A549 (cell line): ENCODE data around the gene MRPL28. TPM values are rescaled to one million over a fixed set of nuclear protein-coding genes. Genes with fewer than 3 reads are reported as not detected.

ENCODE experiments used
- ATAC-seq, 2 experiments: fragments of 200-7000 bp in 1 of 2; fragments of >200 bp in 1 of 2; cut with Nextera tagmentation in 1 of 2; cut with Tn5 transposase in 1 of 2; 3 replicates each; pipeline versions ENCODE4 v1.8.0 to v1.9.1; 2018 to 2020; ENCODE audit warnings: mild to moderate bottlenecking in 1 of 2, moderate library complexity in 1 of 2
- CTCF ChIA-PET: fragments of 300-600 bp; sonication (Branson Sonifier 250); formaldehyde crosslinking; extraction: SDS; loops from one replicate; lab custom pipeline; 2021; ENCODE audit warnings: antibody characterized with exemption, inconsistent platforms; lab: Yijun Ruan, JAX
- POLR2A ChIA-PET: fragments of 350-600 bp; formaldehyde crosslinking; extraction: SDS; loops from one replicate; lab custom pipeline; 2021; ENCODE audit warnings: antibody characterized with exemption, inconsistent platforms; lab: Yijun Ruan, JAX
- DNase-seq, 2 experiments: peaks; one replicate each; pipeline versions ENCODE4 v3.0.0 to v3.0.0-alpha.2; 2011 to 2016; ENCODE audit warnings: low read depth in 1 of 2, low spot score in 1 of 2
- FAIRE-seq: peaks from 2 replicates; lab custom pipeline; 2011; peaks lifted over from hg19 to GRCh38; lab: Jason Lieb, UNC
- H3K27ac ChIP-seq, 2 experiments: fragments of >200 bp; sonication (Bioruptor Twin); formaldehyde crosslinking; 3 replicates each; pipeline ENCODE4 v1.5.1; 2016 to 2017
- H3K4me1 ChIP-seq: fragments of >200 bp; sonication (Bioruptor Twin); formaldehyde crosslinking; 3 replicates; pipeline ENCODE4 v1.6.1; 2016
- H3K4me2 ChIP-seq: fragments of >200 bp; sonication (Bioruptor Twin); formaldehyde crosslinking; 3 replicates; pipeline ENCODE4 v1.6.1; 2016
- H3K4me3 ChIP-seq: fragments of >200 bp; sonication (Bioruptor Twin); formaldehyde crosslinking; 3 replicates; pipeline ENCODE4 v1.5.1; 2016
- H3K9me3 ChIP-seq: fragments of >200 bp; sonication (Bioruptor Twin); formaldehyde crosslinking; 3 replicates; pipeline ENCODE4 v1.6.1; 2016
- ESRRA ChIP-seq: fragments of 150-350 bp; IDR thresholded peaks from 2 replicates; pipeline ENCODE4 v1.6.1; 2014; ENCODE audit warnings: mild to moderate bottlenecking, low read length, borderline replicate concordance
- HEYL ChIP-seq: fragments of 250-450 bp; sonication (Bioruptor Pico); IDR thresholded peaks from 2 replicates; pipeline ENCODE4 v1.8.0; 2021; ENCODE audit warnings: mild to moderate bottlenecking, moderate library complexity
- NR3C1 ChIP-seq: fragments of >200 bp; sonication (Bioruptor Twin); formaldehyde crosslinking; IDR thresholded peaks from 3 replicates; pipeline ENCODE4 v1.6.1; 2017
- WGBS: methylation state at CpG from one replicate; pipeline ENCODE4 v1.1.6; 2017; ENCODE audit errors: missing lambda C conversion rate; 5-methylcytosine and 5-hydroxymethylcytosine counted together
- polyA plus RNA-seq, 4 experiments: library from polyadenylated mRNA; depleted of rRNA in 3 of 4; stranded (reverse); fragments of >200 nt; fragmentation: RNase III in 1 of 4; extraction: RNeasy Plus Mini Kit Qiagen cat#74134 plus additional on column Dnase treatment in 1 of 4; gene quantifications; 2 replicates in 3 of 4; 3 replicates in 1 of 4; pipeline ENCODE4 v1.2.3, GENCODE V29; 2011 to 2017
- TF ChIP-seq, protein P1 (sequence below): fragments of 200-600 bp; sonication (generic); IDR thresholded peaks from 2 replicates; pipeline ENCODE4 v1.6.1; 2016; ENCODE audit warnings: antibody characterized with exemption, mild to moderate bottlenecking, moderate library complexity
- TF ChIP-seq, protein P2 (sequence below): fragments of 250-450 bp; sonication (Bioruptor Pico); IDR thresholded peaks from 2 replicates; pipeline ENCODE4 v1.5.0; 2021; ENCODE audit warnings: mild to moderate bottlenecking, moderate library complexity, borderline replicate concordance
- TF ChIP-seq, protein P3 (sequence below): fragments of 450-650 bp; IDR thresholded peaks from 2 replicates; pipeline ENCODE4 v1.6.1; 2014; ENCODE audit warnings: antibody characterized with exemption
- TF ChIP-seq, protein P4 (sequence below): IDR thresholded peaks from 2 replicates; pipeline ENCODE4 v1.6.1; 2012
- TF ChIP-seq, protein P5 (sequence below): fragments of >200 bp; sonication (Bioruptor Twin); formaldehyde crosslinking; IDR thresholded peaks from 3 replicates; pipeline ENCODE4 v1.6.1; 2016
- TF ChIP-seq, protein P6 (sequence below): IDR thresholded peaks from 2 replicates; pipeline ENCODE4 v1.6.1; 2012

Gene MRPL28
- polyA plus RNA-seq, 2 of the 4 experiments (the other 2 are of a cell fraction), result 130 to 139 TPM

DNA sequence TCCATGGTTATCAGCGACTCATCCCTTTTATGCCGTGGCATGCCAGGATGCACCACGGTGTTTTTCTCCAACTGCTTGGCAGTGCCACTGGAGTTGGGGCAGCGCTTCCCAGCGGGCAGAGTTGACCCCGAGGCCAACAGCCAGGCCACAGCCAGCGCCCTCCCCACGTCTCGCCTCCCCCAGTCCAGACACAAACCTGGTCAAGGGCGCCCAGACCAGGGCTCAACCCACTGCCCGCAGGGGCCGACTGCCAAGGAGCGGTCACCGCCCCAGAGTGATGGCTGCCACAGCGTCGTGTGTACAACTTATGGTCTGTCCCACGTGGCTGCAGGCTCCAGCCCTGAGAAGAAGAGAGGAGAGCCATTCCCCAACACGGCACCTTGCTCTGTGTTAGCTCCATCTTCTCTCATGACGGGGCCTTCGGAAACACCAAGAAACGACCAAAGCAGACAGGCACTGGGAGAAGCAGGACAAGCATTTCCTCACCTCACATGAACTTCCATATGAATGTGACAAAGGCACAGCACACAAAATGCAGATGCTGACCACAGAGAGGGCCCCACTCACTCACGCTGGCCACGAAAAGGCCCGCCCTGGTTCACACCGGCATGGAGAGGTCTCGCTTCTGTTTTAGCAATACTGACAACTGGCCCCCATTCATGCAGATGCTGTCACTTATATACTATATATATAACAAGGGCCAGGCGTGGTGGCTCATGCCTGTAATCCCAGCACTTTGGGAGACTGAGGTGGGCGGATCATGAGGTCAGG, 44.8 kb downstream of the MRPL28 start:
- Histone ChIP-seq H3K4me3 (no peak overlapping the region), H3K9me3 (no peaks in the 10 kb centered on the region), H3K4me1 (peaks cover 31% of the 10 kb centered on the region), H3K27ac (peak overlapping the region; percentile 11 to 64; a peak in 4 of 6 replicates), H3K4me2 (no peak overlapping the region)
- FAIRE-seq (no peak), DNase-seq (no peak), ATAC-seq (no peak)
- WGBS, result 92% methylated on average over 28 of the region's 28 CpGs
- POLR2A ChIA-PET, result no interaction called here
- TF ChIP-seq, protein P1, sequence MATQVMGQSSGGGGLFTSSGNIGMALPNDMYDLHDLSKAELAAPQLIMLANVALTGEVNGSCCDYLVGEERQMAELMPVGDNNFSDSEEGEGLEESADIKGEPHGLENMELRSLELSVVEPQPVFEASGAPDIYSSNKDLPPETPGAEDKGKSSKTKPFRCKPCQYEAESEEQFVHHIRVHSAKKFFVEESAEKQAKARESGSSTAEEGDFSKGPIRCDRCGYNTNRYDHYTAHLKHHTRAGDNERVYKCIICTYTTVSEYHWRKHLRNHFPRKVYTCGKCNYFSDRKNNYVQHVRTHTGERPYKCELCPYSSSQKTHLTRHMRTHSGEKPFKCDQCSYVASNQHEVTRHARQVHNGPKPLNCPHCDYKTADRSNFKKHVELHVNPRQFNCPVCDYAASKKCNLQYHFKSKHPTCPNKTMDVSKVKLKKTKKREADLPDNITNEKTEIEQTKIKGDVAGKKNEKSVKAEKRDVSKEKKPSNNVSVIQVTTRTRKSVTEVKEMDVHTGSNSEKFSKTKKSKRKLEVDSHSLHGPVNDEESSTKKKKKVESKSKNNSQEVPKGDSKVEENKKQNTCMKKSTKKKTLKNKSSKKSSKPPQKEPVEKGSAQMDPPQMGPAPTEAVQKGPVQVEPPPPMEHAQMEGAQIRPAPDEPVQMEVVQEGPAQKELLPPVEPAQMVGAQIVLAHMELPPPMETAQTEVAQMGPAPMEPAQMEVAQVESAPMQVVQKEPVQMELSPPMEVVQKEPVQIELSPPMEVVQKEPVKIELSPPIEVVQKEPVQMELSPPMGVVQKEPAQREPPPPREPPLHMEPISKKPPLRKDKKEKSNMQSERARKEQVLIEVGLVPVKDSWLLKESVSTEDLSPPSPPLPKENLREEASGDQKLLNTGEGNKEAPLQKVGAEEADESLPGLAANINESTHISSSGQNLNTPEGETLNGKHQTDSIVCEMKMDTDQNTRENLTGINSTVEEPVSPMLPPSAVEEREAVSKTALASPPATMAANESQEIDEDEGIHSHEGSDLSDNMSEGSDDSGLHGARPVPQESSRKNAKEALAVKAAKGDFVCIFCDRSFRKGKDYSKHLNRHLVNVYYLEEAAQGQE, result no peak
- TF ChIP-seq, protein P2, sequence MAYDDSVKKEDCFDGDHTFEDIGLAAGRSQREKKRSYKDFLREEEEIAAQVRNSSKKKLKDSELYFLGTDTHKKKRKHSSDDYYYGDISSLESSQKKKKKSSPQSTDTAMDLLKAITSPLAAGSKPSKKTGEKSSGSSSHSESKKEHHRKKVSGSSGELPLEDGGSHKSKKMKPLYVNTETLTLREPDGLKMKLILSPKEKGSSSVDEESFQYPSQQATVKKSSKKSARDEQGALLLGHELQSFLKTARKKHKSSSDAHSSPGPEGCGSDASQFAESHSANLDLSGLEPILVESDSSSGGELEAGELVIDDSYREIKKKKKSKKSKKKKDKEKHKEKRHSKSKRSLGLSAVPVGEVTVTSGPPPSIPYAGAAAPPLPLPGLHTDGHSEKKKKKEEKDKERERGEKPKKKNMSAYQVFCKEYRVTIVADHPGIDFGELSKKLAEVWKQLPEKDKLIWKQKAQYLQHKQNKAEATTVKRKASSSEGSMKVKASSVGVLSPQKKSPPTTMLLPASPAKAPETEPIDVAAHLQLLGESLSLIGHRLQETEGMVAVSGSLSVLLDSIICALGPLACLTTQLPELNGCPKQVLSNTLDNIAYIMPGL, result no peak
- TF ChIP-seq, protein P3, sequence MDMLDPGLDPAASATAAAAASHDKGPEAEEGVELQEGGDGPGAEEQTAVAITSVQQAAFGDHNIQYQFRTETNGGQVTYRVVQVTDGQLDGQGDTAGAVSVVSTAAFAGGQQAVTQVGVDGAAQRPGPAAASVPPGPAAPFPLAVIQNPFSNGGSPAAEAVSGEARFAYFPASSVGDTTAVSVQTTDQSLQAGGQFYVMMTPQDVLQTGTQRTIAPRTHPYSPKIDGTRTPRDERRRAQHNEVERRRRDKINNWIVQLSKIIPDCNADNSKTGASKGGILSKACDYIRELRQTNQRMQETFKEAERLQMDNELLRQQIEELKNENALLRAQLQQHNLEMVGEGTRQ, result no peak
- TF ChIP-seq, protein P4, sequence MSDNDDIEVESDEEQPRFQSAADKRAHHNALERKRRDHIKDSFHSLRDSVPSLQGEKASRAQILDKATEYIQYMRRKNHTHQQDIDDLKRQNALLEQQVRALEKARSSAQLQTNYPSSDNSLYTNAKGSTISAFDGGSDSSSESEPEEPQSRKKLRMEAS, result no peak
- TF ChIP-seq, protein P5, sequence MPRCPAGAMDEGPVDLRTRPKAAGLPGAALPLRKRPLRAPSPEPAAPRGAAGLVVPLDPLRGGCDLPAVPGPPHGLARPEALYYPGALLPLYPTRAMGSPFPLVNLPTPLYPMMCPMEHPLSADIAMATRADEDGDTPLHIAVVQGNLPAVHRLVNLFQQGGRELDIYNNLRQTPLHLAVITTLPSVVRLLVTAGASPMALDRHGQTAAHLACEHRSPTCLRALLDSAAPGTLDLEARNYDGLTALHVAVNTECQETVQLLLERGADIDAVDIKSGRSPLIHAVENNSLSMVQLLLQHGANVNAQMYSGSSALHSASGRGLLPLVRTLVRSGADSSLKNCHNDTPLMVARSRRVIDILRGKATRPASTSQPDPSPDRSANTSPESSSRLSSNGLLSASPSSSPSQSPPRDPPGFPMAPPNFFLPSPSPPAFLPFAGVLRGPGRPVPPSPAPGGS, result no peak
- TF ChIP-seq HEYL (CRISPR knock-in tag), result no peak
- CTCF ChIA-PET, result interaction anchor here (0.6 to 1.1 kb wide), 2 partner anchors 9 to 141 kb away, joined by 3 to 4 read pairs; no protein-coding TSS in a partner anchor

DNA sequence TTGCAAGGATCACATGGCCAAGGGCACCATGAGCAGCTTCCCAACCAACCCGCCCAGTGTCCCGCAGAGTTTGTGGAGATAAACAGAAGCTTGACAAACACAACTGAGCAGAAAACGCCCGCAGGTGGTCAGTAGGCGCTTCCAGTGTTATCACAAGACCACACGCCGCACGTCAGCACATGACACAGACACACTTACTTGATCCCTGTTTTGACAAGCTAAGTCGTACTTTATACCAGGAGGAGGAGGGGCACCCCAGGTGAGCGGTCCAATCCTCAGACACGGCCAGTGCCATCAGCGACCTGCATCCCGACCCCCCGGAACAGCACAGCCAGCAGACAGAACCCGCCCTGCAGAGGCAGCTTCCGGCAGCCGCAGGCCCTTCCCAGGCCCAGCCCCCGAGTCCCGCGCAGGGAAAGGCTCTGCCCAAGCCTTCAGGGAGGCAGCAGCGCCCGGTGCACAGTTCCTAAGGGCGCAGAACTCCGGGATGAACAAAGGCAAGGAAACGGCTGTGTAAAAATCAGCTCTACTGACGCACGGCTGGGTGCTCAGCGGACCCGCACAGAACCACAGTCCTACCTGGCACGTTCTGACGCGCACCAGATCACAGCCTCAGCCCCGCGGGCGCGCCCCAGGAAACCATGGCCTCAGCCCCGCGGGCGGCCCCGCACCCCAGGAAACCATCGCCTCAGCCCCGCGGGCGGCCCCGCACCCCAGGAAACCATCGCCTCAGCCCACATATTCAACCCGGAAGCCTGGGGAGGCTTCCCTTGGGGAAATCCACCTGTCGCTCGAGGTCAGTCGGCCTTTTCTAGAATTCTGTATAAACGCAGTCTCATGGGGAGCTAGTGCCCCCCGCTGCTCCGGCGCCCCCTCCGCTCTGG, 45.6 kb downstream of the MRPL28 start:
- FAIRE-seq, result no peak

More for the DNA sequence above, 45.6 kb downstream of the MRPL28 start:
- peak overlapping the region in 1 of 2 experiments; percentile 64; a peak in 2 of 6 replicates for H3K27ac ChIP-seq
- peaks cover 31% of the 10 kb centered on the region for H3K4me1 ChIP-seq
- ATAC-seq (no peak), DNase-seq (no peak)
- H3K4me2 ChIP-seq, result no peak overlapping the region
- H3K4me3 ChIP-seq, result no peak overlapping the region
- 93% methylated on average over 50 of the region's 55 CpGs for WGBS
- no peaks in the 10 kb centered on the region for H3K9me3 ChIP-seq
- POLR2A ChIA-PET, result no interaction called here
- CTCF ChIA-PET, result interaction anchor here (1.0 kb wide), 1 partner anchor 38 kb away, joined by 3 read pairs; no protein-coding TSS in a partner anchor
- TF ChIP-seq, protein P4, result no peak
- no peak for TF ChIP-seq ESRRA
- no peak for TF ChIP-seq NR3C1
- TF ChIP-seq, protein P6, sequence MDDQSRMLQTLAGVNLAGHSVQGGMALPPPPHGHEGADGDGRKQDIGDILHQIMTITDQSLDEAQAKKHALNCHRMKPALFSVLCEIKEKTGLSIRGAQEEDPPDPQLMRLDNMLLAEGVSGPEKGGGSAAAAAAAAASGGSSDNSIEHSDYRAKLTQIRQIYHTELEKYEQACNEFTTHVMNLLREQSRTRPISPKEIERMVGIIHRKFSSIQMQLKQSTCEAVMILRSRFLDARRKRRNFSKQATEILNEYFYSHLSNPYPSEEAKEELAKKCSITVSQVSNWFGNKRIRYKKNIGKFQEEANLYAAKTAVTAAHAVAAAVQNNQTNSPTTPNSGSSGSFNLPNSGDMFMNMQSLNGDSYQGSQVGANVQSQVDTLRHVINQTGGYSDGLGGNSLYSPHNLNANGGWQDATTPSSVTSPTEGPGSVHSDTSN, result no peak
